PC-3 (cell line): Measurements from ENCODE around the gene CATSPERE. TPM values are rescaled to one million over a fixed set of nuclear protein-coding genes. Genes with fewer than 3 reads are reported as not detected.

ENCODE experiments used
- ATAC-seq: fragments of 200-7000 bp; cut with Tn5 transposase; 2 replicates; pipeline ENCODE4 v1.9.1; 2020; ENCODE audit warnings: mild to moderate bottlenecking, moderate library complexity
- BruUV-seq: library from RNA; stranded (reverse); fragments of 400-500 nt; replicated peaks from 2 replicates; lab custom pipeline; 2021; lab: Mats Ljungman, UMichigan
- CTCF ChIA-PET: fragments of 300-600 bp; sonication (Branson Sonifier 250); formaldehyde crosslinking; loops from one replicate; lab custom pipeline; 2022; ENCODE audit warnings: antibody characterized with exemption; lab: Charles Lee
- POLR2A ChIA-PET: fragments of 300-600 bp; sonication (Branson Sonifier 250); formaldehyde crosslinking; loops from one replicate; lab custom pipeline; 2022; ENCODE audit warnings: antibody characterized with exemption; ENCODE audit not compliant: unreplicated experiment; lab: Charles Lee
- DNase-seq: peaks from one replicate; pipeline ENCODE4 v3.0.0-alpha.2; 2015
- H2AFZ ChIP-seq: fragments of 300-600 bp; sonication (generic); 2 replicates; pipeline ENCODE4 v1.6.0; 2016; ENCODE audit warnings: antibody characterized with exemption, low read length
- H3F3A ChIP-seq: fragments of 300-600 bp; sonication (generic); one replicate; pipeline ENCODE4 v1.6.0; 2017; ENCODE audit warnings: antibody characterized with exemption, low read length, control low read depth, mild to moderate bottlenecking; ENCODE audit not compliant: unreplicated experiment
- H3K27ac ChIP-seq: fragments of 300-600 bp; sonication (generic); 2 replicates; pipeline ENCODE4 v1.5.1; 2016; ENCODE audit warnings: mild to moderate bottlenecking, low read length
- H3K27me3 ChIP-seq: fragments of 300-600 bp; sonication (generic); 2 replicates; pipeline ENCODE4 v1.6.1; 2016; ENCODE audit warnings: low read length, mixed read lengths
- H3K36me3 ChIP-seq: fragments of 300-600 bp; sonication (generic); 2 replicates; pipeline ENCODE4 v1.6.1; 2016; ENCODE audit warnings: low read depth, mixed run types, low read length, mixed read lengths
- H3K4me1 ChIP-seq: fragments of 300-600 bp; sonication (generic); 2 replicates; pipeline ENCODE4 v1.5.1; 2016; ENCODE audit warnings: low read length; ENCODE audit not compliant: insufficient read depth
- H3K4me2 ChIP-seq: fragments of 300-600 bp; sonication (generic); 2 replicates; pipeline ENCODE4 v1.6.0; 2016; ENCODE audit warnings: low read length
- H3K4me3 ChIP-seq: fragments of 300-600 bp; sonication (generic); 2 replicates; pipeline ENCODE4 v1.5.1; 2016; ENCODE audit warnings: mild to moderate bottlenecking, low read length, mixed read lengths
- H3K79me2 ChIP-seq: fragments of 300-600 bp; sonication (generic); 2 replicates; pipeline ENCODE4 v1.6.1; 2017; ENCODE audit warnings: low read length, mixed read lengths
- H3K9ac ChIP-seq: fragments of 300-600 bp; sonication (generic); 2 replicates; pipeline ENCODE4 v1.6.0; 2016; ENCODE audit warnings: mild to moderate bottlenecking, low read length
- H3K9me2 ChIP-seq: fragments of 300-600 bp; sonication (generic); replicated peaks from 2 replicates; pipeline ENCODE4 v1.6.1; 2016; ENCODE audit warnings: mixed run types, low read length, mixed read lengths
- H3K9me3 ChIP-seq: fragments of 300-600 bp; sonication (generic); 2 replicates; pipeline ENCODE4 v1.6.1; 2016; ENCODE audit warnings: low read length, mixed read lengths
- H4K20me1 ChIP-seq: fragments of 300-600 bp; sonication (generic); 2 replicates; pipeline ENCODE4 v1.6.1; 2016; ENCODE audit warnings: low read length, mixed read lengths
- EZH2 ChIP-seq: fragments of 300-600 bp; sonication (generic); IDR thresholded peaks from one replicate; pipeline ENCODE4 v1.6.1; 2017; ENCODE audit warnings: antibody characterized with exemption, mild to moderate bottlenecking, low read length; ENCODE audit not compliant: unreplicated experiment
- EZH2phosphoT487 ChIP-seq: fragments of 300-600 bp; sonication (generic); IDR thresholded peaks from 2 replicates; pipeline ENCODE4 v1.6.1; 2018; ENCODE audit warnings: mild to moderate bottlenecking, antibody characterized with exemption, low read length, borderline replicate concordance
- intact Hi-C: fragments of 100-400 bp; cut with micrococcal nuclease; formaldehyde crosslinking; loops from 2 replicates; pipeline ENCODE4 v1.9.0; 2023
- total RNA-seq: library from RNA; depleted of rRNA; stranded (reverse); fragments of >200 nt; gene quantifications from 2 replicates; pipeline ENCODE4 v1.2.3, GENCODE V29; 2014
- TF ChIP-seq, protein P1 (sequence below): fragments of 300-600 bp; sonication (generic); conservative IDR thresholded peaks from 2 replicates; pipeline ENCODE4 v1.5.1; 2017; ENCODE audit warnings: antibody characterized with exemption, low read depth, mild to moderate bottlenecking, low read length

CATSPERE gene
- total RNA-seq, 1 experiment from 2014 or later = not detected

DNA sequence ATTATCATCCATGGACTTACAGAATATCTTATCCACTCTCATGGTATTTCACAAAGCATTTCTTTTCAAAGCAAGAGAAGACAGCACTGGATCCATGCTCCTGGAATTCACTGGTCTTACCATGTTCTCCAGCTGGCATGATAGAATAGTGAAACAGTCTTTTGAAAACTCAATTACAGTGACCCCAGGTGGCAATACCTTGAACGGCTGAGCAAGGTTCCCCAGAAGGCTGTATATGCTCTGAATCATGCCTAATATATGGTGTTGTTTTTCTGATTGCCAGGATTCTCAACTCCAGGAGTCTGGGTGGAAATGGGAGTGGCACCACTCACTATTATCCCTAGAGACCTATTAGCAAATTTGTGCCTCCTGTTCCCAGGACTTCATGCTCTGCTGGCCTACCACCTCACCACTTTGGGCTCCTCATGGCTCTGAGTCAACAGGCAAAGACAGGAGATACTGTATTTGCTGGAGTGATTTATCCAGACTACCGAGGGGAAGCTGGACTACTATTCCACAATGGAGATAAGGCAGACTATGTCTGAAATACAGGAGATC, 87.6 kb downstream of the CATSPERE start:
- ChIA-PET CTCF (no interaction called here), POLR2A (no interaction called here)
- Histone ChIP-seq H3K79me2 (no peaks in the 10 kb centered on the region), H3K27ac (no peak overlapping the region), H3K9ac (no peak overlapping the region), H4K20me1 (no peaks in the 10 kb centered on the region), H3K9me3 (no peaks in the 10 kb centered on the region), H3K4me1 (peaks cover 8% of the 10 kb centered on the region; the same call in 1 of the 2 replicates), H3K9me2 (no peaks in the 10 kb centered on the region), H3K27me3 (no peaks in the 10 kb centered on the region), H3K36me3 (no peaks in the 10 kb centered on the region), H2AFZ (no peak overlapping the region), H3F3A (no peaks in the 10 kb centered on the region), H3K4me3 (no peak overlapping the region), H3K4me2 (no peak overlapping the region)
- ATAC-seq = no peak
- intact Hi-C loops = no loop called here
- no TSS peak for BruUV-seq
- peak; percentile 7 for DNase-seq
- TF ChIP-seq EZH2 = no peak
- TF ChIP-seq, protein P1, sequence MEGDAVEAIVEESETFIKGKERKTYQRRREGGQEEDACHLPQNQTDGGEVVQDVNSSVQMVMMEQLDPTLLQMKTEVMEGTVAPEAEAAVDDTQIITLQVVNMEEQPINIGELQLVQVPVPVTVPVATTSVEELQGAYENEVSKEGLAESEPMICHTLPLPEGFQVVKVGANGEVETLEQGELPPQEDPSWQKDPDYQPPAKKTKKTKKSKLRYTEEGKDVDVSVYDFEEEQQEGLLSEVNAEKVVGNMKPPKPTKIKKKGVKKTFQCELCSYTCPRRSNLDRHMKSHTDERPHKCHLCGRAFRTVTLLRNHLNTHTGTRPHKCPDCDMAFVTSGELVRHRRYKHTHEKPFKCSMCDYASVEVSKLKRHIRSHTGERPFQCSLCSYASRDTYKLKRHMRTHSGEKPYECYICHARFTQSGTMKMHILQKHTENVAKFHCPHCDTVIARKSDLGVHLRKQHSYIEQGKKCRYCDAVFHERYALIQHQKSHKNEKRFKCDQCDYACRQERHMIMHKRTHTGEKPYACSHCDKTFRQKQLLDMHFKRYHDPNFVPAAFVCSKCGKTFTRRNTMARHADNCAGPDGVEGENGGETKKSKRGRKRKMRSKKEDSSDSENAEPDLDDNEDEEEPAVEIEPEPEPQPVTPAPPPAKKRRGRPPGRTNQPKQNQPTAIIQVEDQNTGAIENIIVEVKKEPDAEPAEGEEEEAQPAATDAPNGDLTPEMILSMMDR = peak; percentile 28; the same call in 1 of the 2 replicates
- TF ChIP-seq EZH2phosphoT487 = no peak

DNA sequence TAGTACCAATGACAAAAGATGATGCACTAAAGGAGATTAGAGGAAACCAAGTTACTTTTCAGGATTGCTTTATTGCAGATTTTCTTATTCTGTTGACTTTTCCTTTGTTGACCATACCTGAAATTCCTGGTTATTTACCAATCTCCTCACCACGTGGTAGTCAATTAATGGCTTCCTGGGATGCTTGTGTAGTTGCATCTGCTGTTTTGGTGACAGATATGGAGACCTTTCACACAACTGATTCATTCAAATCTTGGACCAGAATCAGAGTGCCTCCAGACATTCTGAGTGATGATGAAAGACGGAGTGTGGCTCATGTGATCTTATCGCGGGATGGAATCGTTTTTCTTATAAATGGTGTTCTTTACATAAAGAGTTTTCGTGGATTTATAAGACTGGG, 91.3 kb downstream of the CATSPERE start:
- Histone ChIP-seq H3K9me2 (no peaks in the 10 kb centered on the region), H3F3A (no peaks in the 10 kb centered on the region), H3K9ac (no peak overlapping the region), H3K27ac (no peak overlapping the region), H2AFZ (0 out of 2 replicates have a peak overlapping the region, but pooled peaks have one; percentile 0), H3K9me3 (peaks cover 10% of the 10 kb centered on the region), H3K4me1 (peaks cover 8% of the 10 kb centered on the region; the same call in 1 of the 2 replicates), H3K79me2 (no peaks in the 10 kb centered on the region), H3K4me3 (no peak overlapping the region), H4K20me1 (no peaks in the 10 kb centered on the region), H3K36me3 (no peaks in the 10 kb centered on the region), H3K27me3 (no peaks in the 10 kb centered on the region), H3K4me2 (peak overlapping the region; percentile 2; the same call in 1 of the 2 replicates)
- intact Hi-C loops = loop anchor here (1.0 kb wide), 1 partner anchor 47 kb away; no protein-coding TSS in a partner anchor
- ATAC-seq = peak; percentile 88
- TF ChIP-seq EZH2phosphoT487 (no peak), EZH2 (no peak)
- peak; percentile 98 for DNase-seq
- no TSS peak for BruUV-seq
- CTCF ChIA-PET = no interaction called here
- POLR2A ChIA-PET = no interaction called here

DNA sequence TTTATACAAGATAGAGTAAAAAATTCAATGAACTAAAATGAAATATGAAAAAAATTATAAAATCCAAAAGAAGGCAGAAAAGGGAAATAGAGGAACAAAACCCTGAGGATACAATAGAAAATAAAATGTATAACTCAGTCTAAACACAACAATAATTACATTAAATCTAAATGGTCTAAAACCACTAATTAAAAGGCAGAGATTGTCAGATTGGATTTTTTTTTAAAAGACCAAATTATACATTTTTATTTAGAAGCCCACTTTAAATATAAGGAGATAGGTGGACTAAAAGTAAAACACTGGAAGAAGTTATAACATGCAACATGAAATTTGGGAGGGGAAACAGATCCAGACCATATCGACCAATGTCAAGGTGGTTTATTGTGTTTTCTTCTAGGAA, 95.2 kb downstream of the CATSPERE start:
- H3K36me3 ChIP-seq = no peaks in the 10 kb centered on the region
- H3K9me2 ChIP-seq = no peaks in the 10 kb centered on the region
- no peaks in the 10 kb centered on the region for H3F3A ChIP-seq
- no peak overlapping the region for H3K4me3 ChIP-seq
- intact Hi-C loops = no loop called here
- H4K20me1 ChIP-seq = no peaks in the 10 kb centered on the region
- H3K27ac ChIP-seq = no peak overlapping the region
- no peak overlapping the region for H2AFZ ChIP-seq
- no peak overlapping the region for H3K9ac ChIP-seq
- ATAC-seq (no peak), DNase-seq (no peak)
- BruUV-seq = no TSS peak
- no peaks in the 10 kb centered on the region for H3K27me3 ChIP-seq
- no peak overlapping the region for H3K4me2 ChIP-seq
- H3K4me1 ChIP-seq = peaks cover 8% of the 10 kb centered on the region; the same call in 1 of the 2 replicates
- no peak for TF ChIP-seq EZH2phosphoT487
- TF ChIP-seq, protein P1 = no peak
- TF ChIP-seq EZH2 = no peak
- no peaks in the 10 kb centered on the region for H3K79me2 ChIP-seq
- H3K9me3 ChIP-seq = peaks cover 14% of the 10 kb centered on the region
- ChIA-PET POLR2A (no interaction called here), CTCF (no interaction called here)
